Measurements from ENCODE around the gene UBALD1.
A peak's percentile ranks its signal among the peaks of the same experiment; 100 is the strongest.

UBALD1 gene

GRCh38 chr16:4615384-4616046, 827 bp upstream of the UBALD1 start:
- H3K4me3 ChIP-seq (ENCODE audit: low read length) = peak overlapping the region; percentile 84
- H3K9ac ChIP-seq (ENCODE audit: low read length) = peak overlapping the region; percentile 87
- TF ChIP-seq CTCF (IDR thresholded peaks at IDR 0.05; ENCODE audit: low read depth, low read length) = no peak
- TF ChIP-seq EZH2phosphoT487 (IDR thresholded peaks at IDR 0.05; ENCODE audit: low read depth) = no peak
- H3K79me2 ChIP-seq (ENCODE audit: low read length) = peaks cover 45% of the 10 kb centered on the region
- H3K4me1 ChIP-seq (ENCODE audit: low read length) = peaks cover 19% of the 10 kb centered on the region
- H3K4me2 ChIP-seq (ENCODE audit: low read length) = peak overlapping the region; percentile 92
- H4K20me1 ChIP-seq (ENCODE audit: insufficient read depth, low read length) = peaks cover 16% of the 10 kb centered on the region
- no peaks in the 10 kb centered on the region for H3K36me3 ChIP-seq (replicated peaks; ENCODE audit: low read depth, low read length)
- H3K27ac ChIP-seq (ENCODE audit: low read length) = peak overlapping the region; percentile 69
- no peaks in the 10 kb centered on the region for H3K27me3 ChIP-seq (ENCODE audit: low read depth, low read length)
- no peak overlapping the region for H2AFZ ChIP-seq (ENCODE audit: low read depth, low read length)
- H3K9me3 ChIP-seq (ENCODE audit: insufficient read depth, low read length) = no peaks in the 10 kb centered on the region

- Histone ChIP-seq H3K4me1 (ENCODE audit: low read length) (peaks cover 19% of the 10 kb centered on the region), H3K79me2 (ENCODE audit: low read length) (peaks cover 45% of the 10 kb centered on the region), H3K27ac (ENCODE audit: low read length) (no peak overlapping the region), H3K9me3 (ENCODE audit: insufficient read depth, low read length) (no peaks in the 10 kb centered on the region), H3K4me3 (ENCODE audit: low read length) (peak overlapping the region; percentile 84), H3K9ac (ENCODE audit: low read length) (peak overlapping the region; percentile 76), H2AFZ (ENCODE audit: low read depth, low read length) (no peak overlapping the region), H3K4me2 (ENCODE audit: low read length) (peak overlapping the region; percentile 92), H4K20me1 (ENCODE audit: insufficient read depth, low read length) (peaks cover 16% of the 10 kb centered on the region), H3K27me3 (ENCODE audit: low read depth, low read length) (no peaks in the 10 kb centered on the region), H3K36me3 (replicated peaks; ENCODE audit: low read depth, low read length) (no peaks in the 10 kb centered on the region)
- TF ChIP-seq EZH2phosphoT487 (IDR thresholded peaks at IDR 0.05; ENCODE audit: low read depth) (no peak), CTCF (IDR thresholded peaks at IDR 0.05; ENCODE audit: low read depth, low read length) (no peak)
Measured at GRCh38 chr16:4613636-4614570, 785 bp downstream of the UBALD1 start.

DNA sequence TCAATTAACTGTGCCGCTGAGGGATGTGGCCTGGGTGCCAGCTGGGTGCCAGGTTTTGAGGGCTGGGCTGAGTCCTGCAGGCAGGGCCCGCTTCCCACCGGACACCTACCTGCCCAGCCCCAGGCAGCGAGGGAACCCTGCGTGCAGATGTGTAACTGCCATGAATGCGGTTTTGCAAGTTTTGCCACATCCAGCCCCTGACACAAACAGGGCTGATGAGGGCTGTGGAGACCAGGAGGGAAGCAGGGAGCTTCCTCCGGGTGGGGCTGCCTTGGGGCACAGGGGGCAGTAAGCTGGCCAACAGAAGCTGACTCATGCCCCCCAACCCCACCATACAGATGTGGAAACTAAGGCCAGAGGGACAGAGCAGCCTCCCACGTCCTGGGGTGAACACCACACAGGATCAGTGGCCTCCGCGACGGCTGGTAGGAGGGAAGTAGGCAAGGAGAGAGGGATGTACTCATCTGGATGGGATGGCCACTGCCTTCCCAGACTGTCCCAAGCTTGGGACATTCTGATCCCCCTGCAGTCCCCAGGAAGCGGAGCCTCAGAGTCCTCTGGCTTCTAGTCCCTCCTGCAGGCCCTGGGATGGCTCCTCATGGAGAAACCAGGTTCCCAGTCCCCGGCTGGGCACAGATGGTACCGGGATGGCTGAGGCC, 1.6 kb downstream of the UBALD1 start:
- Histone ChIP-seq H3K27me3 (ENCODE audit: low read depth, low read length) (no peaks in the 10 kb centered on the region), H3K36me3 (replicated peaks; ENCODE audit: low read depth, low read length) (no peaks in the 10 kb centered on the region), H3K79me2 (ENCODE audit: low read length) (peaks cover 45% of the 10 kb centered on the region), H3K9ac (ENCODE audit: low read length) (peak overlapping the region; percentile 76), H3K27ac (ENCODE audit: low read length) (no peak overlapping the region), H3K4me2 (ENCODE audit: low read length) (peak overlapping the region; percentile 92), H4K20me1 (ENCODE audit: insufficient read depth, low read length) (peaks cover 16% of the 10 kb centered on the region), H2AFZ (ENCODE audit: low read depth, low read length) (no peak overlapping the region), H3K4me1 (ENCODE audit: low read length) (peaks cover 19% of the 10 kb centered on the region), H3K9me3 (ENCODE audit: insufficient read depth, low read length) (no peaks in the 10 kb centered on the region), H3K4me3 (ENCODE audit: low read length) (peak overlapping the region; percentile 84)
- TF ChIP-seq EZH2phosphoT487 (IDR thresholded peaks at IDR 0.05; ENCODE audit: low read depth) (no peak), CTCF (IDR thresholded peaks at IDR 0.05; ENCODE audit: low read depth, low read length) (no peak)

All from OCI-LY3 (cell line).